Measurements from ENCODE around the gene ISM1. TPM values are rescaled to one million over a fixed set of nuclear protein-coding genes. Genes with fewer than 3 reads are reported as not detected.
A peak's percentile ranks its signal among the peaks of the same experiment; 100 is the strongest.

Gene ISM1
- total RNA-seq, 1 donor from 2014 or later = under 0.01 TPM

DNA sequence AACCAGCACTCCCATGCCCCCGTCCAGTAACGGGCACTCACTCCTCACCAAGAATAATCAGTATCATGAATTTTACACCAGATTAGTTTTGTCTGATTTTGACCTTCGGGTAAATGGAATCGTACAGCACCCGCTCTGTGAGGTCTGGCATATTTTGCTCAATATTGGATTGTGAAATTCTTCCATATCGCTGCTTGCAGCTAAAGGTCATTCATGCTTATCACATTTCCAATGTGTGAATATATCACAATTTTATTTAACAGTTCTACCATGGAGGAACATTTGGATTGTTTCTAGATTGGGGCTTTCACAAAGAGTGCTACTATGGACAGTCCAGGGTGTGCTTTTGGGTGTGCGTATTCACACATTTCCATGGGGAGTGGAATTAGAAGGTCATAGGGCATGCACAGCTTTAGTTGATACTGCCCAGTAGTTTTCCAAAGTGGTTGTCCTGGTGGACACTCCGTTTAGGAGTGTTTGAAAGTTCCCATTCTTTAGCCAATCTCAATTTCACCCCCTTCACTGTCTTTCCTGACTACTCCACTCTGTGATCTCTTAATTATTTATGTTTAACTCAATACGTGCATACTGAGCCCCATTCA, 86.6 kb downstream of the ISM1 start:
- DNase-seq (ENCODE audit: low read depth in 2 of 2) = no peak

DNA sequence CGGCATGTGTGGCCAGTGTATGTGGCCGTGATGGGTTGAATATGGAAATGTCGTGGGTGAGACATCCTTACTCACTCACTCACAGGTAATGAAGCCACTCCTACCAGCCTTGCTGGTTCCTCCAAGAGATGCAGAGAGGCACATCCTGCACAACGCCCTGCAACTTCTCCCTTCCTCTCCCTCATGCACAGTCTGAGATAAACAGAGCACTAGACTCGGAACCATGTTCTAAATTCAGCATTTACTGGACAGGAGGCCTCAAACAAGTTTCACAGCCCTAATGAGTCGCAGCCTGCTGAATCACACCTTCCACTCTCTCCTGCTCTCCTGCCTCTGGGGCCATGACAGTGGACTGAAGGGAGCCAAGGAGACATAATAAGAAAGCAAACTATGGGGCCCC, 91.2 kb downstream of the ISM1 start:
- DNase-seq (ENCODE audit: low read depth in 2 of 2) = no peak

DNA sequence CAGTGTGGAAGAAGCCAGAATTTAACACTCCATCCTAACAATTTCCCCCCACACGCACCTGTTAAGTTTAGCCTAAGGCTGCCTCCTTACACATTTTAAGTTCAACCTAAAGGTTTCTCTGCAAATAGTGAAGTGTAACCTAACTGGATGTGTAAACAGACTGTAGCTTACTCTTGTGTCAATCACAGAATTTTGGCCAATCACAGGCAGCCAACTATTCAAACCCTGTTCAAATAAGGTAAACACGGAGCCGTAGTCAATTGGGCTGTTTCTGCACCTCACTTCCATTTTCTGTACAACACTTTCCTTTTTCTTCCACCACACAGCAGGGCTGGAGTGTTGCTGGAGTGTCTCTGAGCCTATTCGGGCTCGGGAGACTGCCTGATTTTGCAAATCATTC, 92.1 kb downstream of the ISM1 start:
- DNase-seq (ENCODE audit: low read depth in 2 of 2) = no peak

DNA sequence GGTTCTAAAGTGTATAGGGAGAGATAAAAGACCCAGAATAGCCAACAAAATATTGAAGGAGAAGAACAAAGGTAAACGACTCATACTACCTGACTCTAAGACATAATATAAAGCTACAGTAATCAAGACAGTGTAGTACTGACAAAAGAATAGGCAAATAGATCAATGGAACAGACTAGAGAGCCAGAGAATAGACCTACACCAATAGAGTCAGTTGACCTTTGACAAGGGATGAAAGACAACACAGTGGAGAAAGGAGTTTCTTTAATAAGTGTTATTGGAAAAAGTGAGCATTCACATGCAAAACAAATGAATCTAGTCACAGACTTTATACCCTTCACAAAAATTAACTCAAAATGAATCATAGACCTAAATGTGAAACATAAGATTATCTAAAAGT, 96.4 kb downstream of the ISM1 start:
- no peak for DNase-seq (ENCODE audit: low read depth in 2 of 2)

DNA sequence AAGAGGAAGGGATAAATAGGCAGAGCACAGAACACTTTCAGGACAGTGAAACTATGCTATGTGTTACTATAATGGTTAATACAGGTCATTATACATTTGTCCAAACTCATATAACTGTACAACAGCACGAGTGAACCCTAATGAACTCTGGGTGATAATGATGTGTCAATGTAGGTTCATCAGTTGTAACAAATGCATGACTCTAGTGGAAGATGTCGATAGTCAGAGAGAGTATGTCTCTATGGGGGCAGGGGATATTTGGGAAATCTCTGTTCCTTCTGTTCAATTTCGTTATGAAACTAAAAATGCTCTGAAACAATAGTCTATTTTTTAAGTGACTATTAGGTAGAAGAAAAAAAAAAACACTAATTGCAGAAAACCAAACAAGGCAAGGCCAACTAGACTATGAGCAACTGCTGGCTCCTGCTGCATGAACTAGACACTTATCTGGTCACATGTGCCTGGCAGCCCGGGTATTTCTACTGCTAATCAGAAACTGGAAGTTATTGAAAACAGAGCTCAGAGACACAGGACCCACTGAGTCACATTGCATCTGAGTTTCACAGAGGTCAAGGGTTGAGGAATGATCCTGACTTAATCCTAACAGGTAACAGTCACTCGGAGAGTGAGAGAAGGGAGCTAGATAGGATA, 97.9 kb downstream of the ISM1 start:
- no peak for DNase-seq (ENCODE audit: low read depth in 2 of 2)

DNA sequence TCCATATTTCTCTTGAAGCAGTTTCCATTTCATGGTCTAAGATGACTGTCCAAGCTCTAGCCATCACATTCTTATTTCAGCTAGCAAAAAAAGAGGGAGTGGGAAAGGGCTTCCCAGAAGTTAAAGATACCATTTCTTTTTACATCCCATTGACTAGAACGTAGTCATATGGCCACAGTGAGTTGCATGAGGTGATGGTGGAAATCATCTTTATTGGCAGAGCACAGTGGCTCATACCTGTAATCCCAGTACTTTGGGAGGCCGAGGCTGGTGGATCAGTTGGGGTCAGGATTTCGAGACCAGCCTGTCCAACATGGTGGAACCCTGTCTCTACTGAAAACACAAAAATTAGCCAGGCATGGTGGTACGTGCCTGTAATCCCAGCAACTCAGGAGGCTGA, 99.6 kb downstream of the ISM1 start:
- DNase-seq (ENCODE audit: low read depth in 2 of 2) = no peak

DNA sequence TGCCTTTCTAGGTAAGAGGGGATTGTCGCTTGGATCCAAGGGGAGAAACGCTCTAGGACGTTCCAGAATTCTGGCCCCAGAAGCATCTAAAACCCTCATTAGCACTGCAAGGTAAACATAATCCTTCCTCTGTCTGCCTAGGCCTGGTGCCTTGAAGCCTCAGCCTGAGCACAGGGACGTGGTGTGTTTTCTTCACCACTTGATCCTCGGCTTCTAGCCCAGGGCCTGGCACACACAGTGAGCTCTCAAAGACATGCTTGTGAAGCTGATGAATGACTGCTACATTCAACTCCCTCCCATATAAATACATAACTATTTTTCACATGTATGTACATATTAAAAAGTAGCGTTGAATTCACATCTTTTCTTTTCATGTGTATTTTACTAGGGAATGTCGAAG, 100.3 kb downstream of the ISM1 start:
- no peak for DNase-seq (ENCODE audit: low read depth in 2 of 2)

DNA sequence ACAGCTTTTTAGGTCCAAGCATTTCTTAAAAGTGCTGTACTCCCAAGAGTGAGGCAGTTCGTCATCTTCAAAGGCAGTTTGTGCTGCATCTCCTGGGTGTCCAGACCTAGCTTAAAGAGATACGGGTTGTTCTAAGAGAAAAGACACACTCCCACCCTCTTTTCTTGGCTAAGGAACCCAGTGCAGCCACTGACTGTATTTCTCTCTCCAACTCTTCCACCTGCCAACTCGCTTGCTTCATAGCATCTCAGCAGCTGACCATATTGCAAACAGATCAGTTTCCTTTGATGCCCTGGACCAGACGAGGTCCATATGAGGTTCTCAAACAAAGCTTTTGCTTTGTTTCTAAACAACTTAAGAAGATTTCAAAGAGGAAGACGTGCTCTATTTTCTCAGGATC, 101.1 kb downstream of the ISM1 start:
- DNase-seq (ENCODE audit: low read depth in 2 of 2) = no peak

DNA sequence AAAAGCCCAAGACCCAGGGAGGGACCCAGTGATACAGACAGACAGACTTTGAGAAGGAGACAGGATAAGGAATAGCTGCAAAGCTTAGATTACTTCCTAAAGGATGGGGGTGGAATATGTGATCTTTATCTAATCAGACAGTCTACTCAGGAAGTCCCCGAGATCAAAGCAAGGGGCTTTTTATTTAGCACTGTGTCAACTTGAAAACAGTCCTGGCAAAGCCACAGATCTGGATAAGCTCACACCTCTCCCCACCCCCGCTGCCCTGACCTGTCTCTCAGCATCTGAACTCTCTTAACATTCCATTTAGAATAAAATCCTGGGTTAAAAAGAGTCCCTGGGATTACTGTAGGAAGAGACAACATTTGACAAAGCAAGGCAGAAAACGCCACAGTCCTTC, 101.5 kb downstream of the ISM1 start:
- no peak for DNase-seq (ENCODE audit: low read depth in 2 of 2)

DNA sequence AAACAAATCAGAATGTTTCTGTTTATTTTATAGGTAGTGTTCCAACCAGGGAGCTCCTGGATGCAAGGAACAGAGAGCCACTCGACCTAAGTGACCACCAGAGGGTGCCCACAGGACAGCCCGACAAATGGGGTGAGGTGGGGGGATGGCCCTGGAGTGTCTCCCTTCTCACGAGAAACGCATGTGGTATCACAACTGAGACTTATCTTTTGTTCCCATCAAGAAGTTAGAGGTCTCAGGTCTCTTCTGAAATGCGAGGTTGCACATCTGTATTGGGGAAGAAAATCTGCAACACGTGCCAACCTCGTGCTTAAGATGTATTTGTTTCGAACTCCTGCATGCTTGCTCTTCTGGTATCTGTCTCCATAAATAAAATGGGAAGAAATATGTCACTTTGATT, 104.0 kb downstream of the ISM1 start:
- DNase-seq (ENCODE audit: low read depth in 2 of 2) = peak; percentile 23 to 45

DNA sequence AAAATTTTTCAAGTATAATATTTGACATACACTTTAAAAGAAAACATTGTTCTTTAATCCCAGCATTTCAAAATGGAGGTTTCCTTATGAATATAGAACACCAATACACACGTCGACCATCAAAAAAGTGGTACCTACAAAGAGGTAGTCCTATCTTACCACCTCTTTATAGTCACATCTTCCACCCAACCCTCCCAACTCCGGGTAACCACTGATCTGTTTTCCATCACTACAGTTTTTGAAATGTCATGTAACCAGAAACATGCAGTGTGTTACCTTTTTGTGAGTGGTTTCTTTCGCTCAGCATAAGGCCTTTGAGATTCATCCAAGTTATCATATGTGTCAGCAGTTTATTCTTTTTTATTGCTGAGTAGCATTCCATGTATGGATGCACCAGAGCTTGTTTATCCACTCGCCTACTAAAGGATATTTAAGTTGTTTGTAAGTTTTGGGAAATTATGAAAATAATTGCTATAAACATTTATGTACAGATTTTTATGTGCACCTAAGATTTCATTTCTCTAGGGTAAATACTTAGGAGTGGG, 104.8 kb downstream of the ISM1 start:
- no peak for DNase-seq (ENCODE audit: low read depth in 2 of 2)

DNA sequence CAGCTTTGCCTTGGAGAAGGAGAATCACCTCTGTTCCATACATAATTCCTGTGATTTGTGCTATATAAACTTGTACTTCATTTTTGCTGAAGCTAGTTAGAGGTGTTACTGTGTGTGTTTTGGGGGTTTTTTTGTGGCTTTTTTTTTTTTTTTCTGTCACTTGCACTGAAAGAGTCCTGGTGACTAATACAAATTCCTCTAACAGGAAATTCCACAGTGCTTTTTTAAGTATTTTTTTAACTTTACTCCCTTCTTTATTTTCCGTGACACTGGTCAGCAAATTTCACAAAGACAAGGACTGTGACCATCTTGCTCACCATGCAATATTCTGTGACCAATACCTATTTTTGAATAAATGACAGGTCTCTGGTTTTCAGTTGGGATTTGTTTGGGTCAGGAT, 110.5 kb downstream of the ISM1 start:
- peak; percentile 51 to 76 for DNase-seq (ENCODE audit: low read depth in 2 of 2)

DNA sequence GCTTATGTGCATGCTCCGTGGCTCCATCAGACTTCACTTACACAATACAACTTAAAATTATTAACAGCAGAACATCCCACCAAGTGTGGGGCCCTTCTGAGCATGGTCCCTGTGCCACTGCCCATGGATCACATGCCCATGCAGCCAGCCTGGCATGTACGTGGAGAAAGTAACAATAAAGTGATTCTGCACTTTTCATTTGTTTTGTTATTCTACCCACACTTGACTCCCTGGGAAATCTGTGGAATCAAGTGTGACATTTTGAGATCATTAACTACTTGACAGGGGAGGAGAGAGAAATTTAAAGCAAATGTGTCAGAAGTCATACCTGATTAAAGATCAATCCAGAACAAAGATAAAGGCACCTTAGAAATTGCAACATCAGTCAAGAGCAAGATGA, 112.0 kb downstream of the ISM1 start:
- DNase-seq (ENCODE audit: low read depth in 2 of 2) = no peak

DNA sequence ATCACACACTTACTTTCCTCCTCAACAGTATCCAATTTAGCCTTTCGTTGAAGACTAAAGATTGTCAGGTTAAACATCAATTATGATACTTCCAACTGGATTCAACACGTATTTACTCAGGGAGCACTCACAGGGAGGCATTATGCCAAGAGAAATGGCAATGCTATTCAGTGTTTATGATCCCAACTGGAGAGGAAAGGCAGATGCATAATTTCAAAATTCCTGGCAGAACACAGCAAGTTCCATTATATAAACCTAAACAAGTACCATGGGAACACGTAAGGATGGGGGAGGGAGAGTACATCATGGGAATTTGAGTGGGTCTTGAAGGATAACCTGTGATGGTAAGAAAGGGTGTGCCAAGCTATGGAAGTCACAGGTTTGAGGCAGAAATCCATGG, 112.7 kb downstream of the ISM1 start:
- DNase-seq (ENCODE audit: low read depth in 2 of 2) = peak; percentile 67 to 89

DNA sequence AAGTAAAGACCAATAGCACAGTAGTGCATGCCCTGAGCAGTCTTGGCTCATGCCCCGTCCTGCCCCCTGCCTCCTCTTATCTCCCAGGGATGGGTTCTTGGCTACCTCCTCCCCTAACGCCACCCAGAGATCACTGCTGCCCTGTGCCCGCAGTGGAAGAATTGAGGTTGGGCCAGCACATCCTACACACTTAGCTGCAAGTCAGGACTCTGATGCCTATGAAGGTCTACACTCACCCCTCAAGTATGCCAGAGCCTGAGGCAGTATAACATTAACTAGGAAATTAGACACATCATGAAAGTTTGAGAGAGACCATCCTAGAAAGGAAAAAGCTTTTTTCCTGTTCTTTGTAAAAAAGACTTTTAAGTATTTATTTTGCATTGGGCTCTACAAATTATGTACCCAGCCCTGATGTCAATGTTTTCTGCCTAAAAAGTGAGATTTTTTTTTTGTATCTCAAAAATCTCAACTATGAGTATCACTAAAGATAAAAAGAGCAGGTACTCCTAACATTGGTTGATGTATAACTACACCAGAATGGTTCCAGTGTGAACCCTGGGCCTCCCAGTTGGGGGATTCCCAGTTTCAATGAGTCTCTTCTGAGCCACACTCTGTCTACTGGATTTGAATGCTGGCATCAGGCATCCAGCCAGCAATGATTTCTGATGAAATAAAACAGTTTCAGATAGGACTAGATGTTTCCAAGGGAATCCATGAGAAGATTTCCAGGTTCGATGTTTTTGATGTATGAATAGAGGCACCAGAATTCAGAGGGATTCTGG, 115.4 kb downstream of the ISM1 start:
- no peak for DNase-seq (ENCODE audit: low read depth in 2 of 2)

DNA sequence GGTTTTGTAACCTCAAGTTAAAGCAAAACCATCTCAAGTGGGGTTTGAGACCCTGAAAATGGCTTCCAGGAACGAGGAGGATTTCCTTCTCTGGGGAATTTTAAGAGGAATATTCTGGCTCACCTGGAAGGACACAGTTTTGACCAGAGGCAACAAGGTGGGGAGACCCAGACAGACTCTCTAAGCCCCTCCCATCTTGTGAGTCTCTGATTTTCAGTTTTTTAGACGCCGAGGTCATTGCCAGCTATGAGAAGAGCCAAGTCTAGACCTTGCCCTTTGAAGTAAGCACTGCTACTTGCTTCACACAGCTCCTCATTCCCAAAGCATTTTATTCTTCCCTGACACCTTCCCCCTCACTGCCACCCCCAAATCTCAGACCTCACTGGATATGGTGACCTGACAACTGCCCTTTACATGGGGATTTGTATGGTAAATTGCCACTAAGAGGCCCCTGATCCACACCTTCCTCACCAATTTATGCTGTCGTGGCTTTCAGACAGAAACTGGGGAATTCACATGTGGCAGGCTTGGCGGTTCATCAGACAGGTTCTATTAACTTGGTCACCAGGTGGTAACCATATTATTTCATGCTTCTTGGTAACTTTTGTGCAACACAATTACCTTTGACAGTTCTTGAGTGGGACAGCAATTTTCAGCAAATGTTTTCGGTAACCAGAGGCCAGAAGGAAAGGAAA, 116.2 kb downstream of the ISM1 start:
- DNase-seq (ENCODE audit: low read depth in 2 of 2) = no peak

DNA sequence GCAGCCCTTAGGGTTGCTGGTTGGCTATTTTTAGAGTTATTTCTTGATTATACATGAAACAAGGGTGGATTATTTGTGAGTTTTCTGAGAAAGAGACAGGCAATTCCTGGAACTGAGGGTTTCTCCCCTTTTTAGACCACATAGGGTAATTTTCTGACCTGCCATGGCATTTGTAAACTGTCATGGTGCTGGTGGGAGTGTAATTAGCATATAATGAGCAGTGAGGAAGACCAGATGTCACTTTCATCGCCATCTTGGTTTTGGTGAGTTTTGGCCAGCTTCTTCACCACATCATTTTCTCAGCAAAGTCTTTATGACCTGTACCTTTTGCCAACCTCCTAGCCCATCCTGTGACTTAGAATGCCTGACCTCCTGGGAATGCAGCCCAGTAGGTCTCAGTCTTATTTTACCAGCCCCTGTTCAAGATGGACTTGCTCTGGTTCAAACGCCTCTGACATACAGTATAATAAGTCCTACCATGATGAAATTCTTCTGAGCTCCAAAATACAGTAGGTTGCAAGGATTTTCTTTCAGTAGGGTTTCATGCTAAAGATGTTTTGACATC, 117.1 kb downstream of the ISM1 start:
- DNase-seq (ENCODE audit: low read depth in 2 of 2) = no peak

DNA sequence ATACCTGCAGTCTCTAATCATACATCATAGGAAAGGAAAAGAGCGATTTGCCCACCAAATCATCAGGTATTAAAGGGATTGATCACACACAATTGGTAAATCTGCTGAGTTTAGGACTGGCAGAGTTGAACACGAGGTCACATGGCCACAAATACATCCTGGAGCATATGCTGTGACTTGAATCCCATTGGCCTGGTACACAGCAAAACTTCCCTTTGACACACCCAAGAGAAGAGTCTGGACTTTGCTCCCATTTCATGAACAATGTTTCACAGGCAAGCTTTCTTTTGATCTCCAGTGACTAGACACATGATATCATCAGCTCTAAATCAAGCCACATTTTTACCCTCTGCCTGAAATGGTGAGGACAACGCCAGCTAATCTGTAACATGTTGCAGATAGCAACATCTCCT, 117.9 kb downstream of the ISM1 start:
- no peak for DNase-seq (ENCODE audit: low read depth in 2 of 2)

DNA sequence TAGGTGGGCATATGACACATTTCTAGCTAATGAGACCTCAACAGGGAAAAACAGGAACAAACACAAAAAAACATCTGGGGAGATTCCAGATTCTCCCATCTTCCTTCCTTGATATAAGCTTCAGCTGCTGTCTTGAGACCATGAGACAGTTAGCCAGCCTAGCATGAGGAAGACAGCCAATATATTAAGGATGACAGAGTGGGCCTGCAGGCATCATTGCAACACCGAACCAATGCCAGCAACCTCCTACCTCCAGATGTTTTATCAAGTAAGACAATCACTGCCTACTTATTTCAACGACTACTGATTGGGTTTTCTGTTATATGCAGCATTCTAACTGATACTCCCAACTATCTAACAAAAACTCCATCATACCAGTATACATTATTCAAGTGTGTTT, 119.0 kb downstream of the ISM1 start:
- no peak for DNase-seq (ENCODE audit: low read depth in 2 of 2)

DNA sequence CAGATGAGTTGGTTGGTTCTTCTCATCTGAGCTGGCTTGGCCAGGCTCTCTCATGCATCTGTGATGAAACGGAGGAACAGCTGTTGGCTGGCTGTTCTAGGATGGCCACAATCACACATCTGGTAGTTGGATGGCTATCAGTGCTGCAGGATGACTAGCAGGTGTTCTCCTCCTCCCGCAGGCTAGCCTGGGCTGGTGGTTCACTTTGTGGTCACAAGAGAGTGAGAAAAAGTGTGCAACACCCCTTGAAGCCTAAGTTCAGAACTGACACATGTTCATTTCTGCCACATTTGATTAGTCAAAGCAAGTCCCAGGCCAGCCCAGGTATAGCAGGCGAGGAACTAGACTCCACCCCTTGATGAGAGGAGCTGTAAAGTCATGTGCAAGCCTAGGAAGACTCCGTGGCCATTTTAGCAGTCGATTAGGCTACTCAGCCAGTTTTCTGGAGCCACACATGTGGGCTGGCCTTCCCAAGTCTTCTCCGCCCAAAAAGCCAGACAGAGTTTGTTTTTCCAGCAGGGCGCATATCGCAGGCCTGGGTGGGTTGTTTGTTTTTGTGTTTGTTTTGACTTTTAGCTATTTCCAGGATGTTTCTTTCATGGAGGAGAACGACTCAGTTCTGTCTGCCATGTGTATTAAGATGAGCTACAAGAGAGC, 120.8 kb downstream of the ISM1 start:
- no peak for DNase-seq (ENCODE audit: low read depth in 2 of 2)
